ENCODE measurements around the gene PRSS33. TPM values are rescaled to one million over a fixed set of nuclear protein-coding genes. Genes with fewer than 3 reads are reported as not detected.

Gene PRSS33
- total and polyA plus RNA-seq, 9 donors = 0.36 to 26.8 (median 0.82) TPM; not detected in 4

DNA sequence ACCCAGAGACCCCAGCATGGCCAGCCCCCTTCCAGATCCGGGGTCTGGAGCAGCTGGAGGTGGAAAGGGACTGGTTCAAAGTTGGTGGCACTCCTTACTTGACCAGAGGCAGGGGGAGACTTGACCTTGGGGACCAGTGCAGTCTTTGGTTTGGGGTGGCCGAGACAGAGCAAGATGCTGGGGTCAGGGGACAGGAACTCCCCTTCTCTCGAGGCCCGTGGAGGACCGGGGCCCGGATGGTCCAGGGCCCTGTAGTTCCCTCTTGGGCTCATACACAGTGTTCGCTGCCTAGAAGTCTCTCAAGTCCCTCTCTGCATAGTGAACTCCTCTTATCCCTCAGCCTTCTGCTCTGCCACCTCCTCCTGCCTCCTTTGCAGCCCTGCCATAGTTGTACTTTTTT lies 601 bp upstream of the PRSS33 start:
- H3K27ac ChIP-seq = no peak overlapping the region
- DNase-seq = peak in 1 of 5 donors; percentile 2
- H3K4me3 ChIP-seq = no peak overlapping the region
- no peaks in the 10 kb centered on the region for H3K27me3 ChIP-seq
- intact Hi-C loops (cut with DNase I) = no loop called here
- WGBS, 3 donors = 15 to 28% (median 19%) methylated on average over 7 of the region's 7 CpGs
- TF ChIP-seq, protein P1, sequence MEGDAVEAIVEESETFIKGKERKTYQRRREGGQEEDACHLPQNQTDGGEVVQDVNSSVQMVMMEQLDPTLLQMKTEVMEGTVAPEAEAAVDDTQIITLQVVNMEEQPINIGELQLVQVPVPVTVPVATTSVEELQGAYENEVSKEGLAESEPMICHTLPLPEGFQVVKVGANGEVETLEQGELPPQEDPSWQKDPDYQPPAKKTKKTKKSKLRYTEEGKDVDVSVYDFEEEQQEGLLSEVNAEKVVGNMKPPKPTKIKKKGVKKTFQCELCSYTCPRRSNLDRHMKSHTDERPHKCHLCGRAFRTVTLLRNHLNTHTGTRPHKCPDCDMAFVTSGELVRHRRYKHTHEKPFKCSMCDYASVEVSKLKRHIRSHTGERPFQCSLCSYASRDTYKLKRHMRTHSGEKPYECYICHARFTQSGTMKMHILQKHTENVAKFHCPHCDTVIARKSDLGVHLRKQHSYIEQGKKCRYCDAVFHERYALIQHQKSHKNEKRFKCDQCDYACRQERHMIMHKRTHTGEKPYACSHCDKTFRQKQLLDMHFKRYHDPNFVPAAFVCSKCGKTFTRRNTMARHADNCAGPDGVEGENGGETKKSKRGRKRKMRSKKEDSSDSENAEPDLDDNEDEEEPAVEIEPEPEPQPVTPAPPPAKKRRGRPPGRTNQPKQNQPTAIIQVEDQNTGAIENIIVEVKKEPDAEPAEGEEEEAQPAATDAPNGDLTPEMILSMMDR (IDR thresholded peaks at IDR 0.05) = no peak
- no peak for TF ChIP-seq EP300 (IDR thresholded peaks at IDR 0.05)
- no peak for TF ChIP-seq POLR2A (IDR thresholded peaks at IDR 0.05)
- no peaks in the 10 kb centered on the region for H3K36me3 ChIP-seq
- H3K4me1 ChIP-seq (ENCODE audit: insufficient read depth) = no peaks in the 10 kb centered on the region
- no peaks in the 10 kb centered on the region for H3K9me3 ChIP-seq

DNA sequence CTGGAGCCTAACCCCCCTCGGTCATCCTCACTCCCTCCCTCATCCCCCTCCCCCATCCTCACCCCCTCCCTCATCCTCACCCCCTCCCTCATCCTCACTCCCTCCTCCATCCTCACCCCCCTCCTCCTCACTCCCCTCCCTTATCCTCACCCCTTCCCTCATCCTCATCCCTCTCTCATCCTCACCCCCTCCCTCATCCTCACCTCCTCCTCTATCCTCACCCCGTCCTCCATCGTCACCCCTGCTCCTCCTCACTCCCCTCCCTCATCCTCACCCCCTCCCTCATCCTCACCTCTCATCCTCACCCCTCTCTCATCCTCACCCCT lies 571 bp downstream of the PRSS33 start:
- DNase-seq = no peak
- no peaks in the 10 kb centered on the region for H3K27me3 ChIP-seq
- 35 to 46% (median 35%) methylated on average over 2 to 3 of the region's 3 CpGs for WGBS, 3 donors

DNA sequence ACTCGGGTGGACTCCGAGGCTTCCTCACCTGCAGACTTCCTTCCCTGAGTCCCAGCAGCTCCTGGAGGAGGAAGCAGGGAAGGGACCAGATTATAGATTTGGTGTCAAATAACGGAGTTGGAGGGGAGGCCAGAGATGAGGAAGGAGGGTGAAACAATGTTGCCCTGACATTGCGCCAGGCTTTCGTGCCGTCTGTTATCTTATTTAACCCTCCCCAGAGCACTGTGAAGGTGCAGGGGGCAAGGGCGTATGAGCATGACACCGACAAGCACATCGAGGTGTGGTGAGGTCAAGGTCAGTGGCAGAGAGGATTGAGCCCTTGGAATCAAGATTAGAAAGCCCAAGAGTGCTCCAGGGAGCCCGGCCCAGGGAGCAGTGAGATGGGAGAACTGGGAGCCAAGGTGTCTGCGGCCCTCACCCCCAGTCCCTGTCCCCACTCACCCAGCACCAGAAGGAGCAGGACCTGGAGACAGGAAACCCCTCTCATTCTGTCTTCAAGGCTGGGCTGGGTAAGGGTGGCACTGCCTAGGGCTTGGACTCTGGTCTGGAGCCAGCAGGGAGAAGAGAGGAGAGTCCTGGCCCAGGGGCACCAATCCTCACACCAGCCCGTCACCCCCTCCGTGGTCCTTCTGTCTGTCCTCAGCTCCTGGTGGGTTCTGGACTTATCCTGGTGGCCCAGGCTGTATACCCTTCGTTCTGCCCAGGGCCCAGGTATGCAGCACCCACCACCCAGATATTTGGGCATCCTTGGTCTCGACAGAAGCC lies 1.1 kb downstream of the PRSS33 start:
- intact Hi-C loops (cut with DNase I) = no loop called here
- WGBS, 3 donors = 37 to 41% (median 40%) methylated on average over 15 of the region's 15 CpGs
- TF ChIP-seq EP300 (IDR thresholded peaks at IDR 0.05) (no peak), POLR2A (IDR thresholded peaks at IDR 0.05) (no peak)
- TF ChIP-seq, protein P1 (IDR thresholded peaks at IDR 0.05) = no peak
- no peak overlapping the region for H3K4me3 ChIP-seq
- H3K9me3 ChIP-seq = no peaks in the 10 kb centered on the region
- H3K36me3 ChIP-seq = no peaks in the 10 kb centered on the region
- no peaks in the 10 kb centered on the region for H3K4me1 ChIP-seq (ENCODE audit: insufficient read depth)
- no peaks in the 10 kb centered on the region for H3K27me3 ChIP-seq
- peak in 2 of 5 donors; percentile 8 to 11 for DNase-seq
- H3K27ac ChIP-seq = no peak overlapping the region

More for the DNA sequence above, 571 bp downstream of the PRSS33 start:
- Histone ChIP-seq H3K4me3 (no peak overlapping the region), H3K27ac (no peak overlapping the region), H3K4me1 (ENCODE audit: insufficient read depth) (no peaks in the 10 kb centered on the region), H3K9me3 (no peaks in the 10 kb centered on the region), H3K36me3 (no peaks in the 10 kb centered on the region)
- TF ChIP-seq POLR2A (IDR thresholded peaks at IDR 0.05) = no peak
- TF ChIP-seq EP300 (IDR thresholded peaks at IDR 0.05) = no peak
- TF ChIP-seq, protein P1 (IDR thresholded peaks at IDR 0.05) = no peak
- intact Hi-C loops (cut with DNase I) = no loop called here

DNA sequence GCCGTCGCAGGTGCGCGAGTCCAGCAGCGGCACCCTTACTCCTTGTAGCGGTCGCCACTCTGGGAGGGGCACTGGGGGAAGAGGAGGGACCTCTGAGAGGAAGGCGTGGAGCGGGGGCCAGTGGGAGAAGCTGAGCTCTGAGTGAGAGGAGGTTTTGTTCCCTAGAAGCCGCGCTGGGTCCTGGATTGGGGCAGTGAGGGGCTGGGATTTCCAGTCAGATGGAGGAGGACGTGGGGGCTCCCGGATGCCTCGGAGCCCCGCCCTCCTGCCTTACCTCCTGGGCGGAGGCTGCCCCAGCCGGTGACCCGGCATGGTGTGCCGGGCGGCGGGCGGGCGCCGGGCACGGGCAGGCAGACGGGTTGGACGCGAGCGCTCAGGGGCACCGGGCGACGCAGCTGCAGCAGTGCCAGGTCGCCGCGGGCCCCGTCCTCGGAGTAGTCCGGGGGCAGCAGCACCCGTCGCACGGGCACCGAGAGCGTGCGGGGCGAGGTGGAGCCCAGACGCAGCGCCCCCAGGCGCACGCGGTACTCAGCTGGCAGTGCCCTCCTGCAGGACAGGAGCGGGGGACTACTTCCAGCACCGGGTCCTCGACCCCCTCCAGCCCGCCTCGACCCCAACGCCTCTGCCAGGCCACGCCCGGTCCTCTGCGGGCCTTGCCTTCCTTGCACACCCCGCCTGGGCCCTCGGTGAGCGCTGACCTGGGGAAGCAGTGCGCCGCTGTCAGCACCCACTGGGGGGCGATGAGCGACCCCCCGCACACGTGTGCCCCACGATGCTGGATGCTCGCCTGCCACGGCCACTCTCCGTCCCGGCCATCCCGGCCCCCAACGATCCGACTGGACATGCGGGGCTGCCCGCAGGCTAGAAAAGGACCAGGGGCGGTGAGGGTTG lies 2.0 kb downstream of the PRSS33 start:
- H3K27ac ChIP-seq = no peak overlapping the region
- TF ChIP-seq, protein P1 (IDR thresholded peaks at IDR 0.05) = no peak
- H3K4me1 ChIP-seq (ENCODE audit: insufficient read depth) = no peaks in the 10 kb centered on the region
- DNase-seq = peak in 2 of 5 donors; percentile 17 to 26
- H3K36me3 ChIP-seq = no peaks in the 10 kb centered on the region
- WGBS, 3 donors = 11 to 12% (median 11%) methylated on average over 51 to 79 of the region's 79 CpGs
- intact Hi-C loops (cut with DNase I) = no loop called here
- no peaks in the 10 kb centered on the region for H3K9me3 ChIP-seq
- no peaks in the 10 kb centered on the region for H3K27me3 ChIP-seq
- H3K4me3 ChIP-seq = no peak overlapping the region
